SH-SY5Y (cell line): ENCODE measurements around the gene HOXD3.

Experiments used
- GATA2 ChIP-seq: IDR thresholded peaks from 2 replicates; pipeline ENCODE4 v1.6.1; 2011; ENCODE audit warnings: mild to moderate bottlenecking, low read depth, low read length
- GATA3 ChIP-seq: IDR thresholded peaks from 2 replicates; pipeline ENCODE4 v1.6.1; 2011; ENCODE audit warnings: low read depth, mild to moderate bottlenecking, low read length, moderate library complexity

GRCh38 chr2:176110415-176111308 is 46.4 kb upstream of the HOXD3 start:
- TF ChIP-seq GATA2 = no peak
- no peak for TF ChIP-seq GATA3
